Colonic mucosa (tissue), 4 donors: ENCODE data around the gene FER1L5. TPM values are rescaled to one million over a fixed set of nuclear protein-coding genes. Genes with fewer than 3 reads are reported as not detected.

Experiments used
- DNase-seq: peaks from one replicate; pipeline ENCODE4 v3.0.0-alpha.2; 2020
- H3K27ac ChIP-seq: fragments of 200-600 bp; one replicate; pipeline ENCODE4 v1.8.0; 2021
- H3K27me3 ChIP-seq: fragments of 200-600 bp; one replicate; pipeline ENCODE4 v1.8.0; 2021
- H3K36me3 ChIP-seq: fragments of 200-600 bp; one replicate; pipeline ENCODE4 v1.8.0; 2021
- H3K4me1 ChIP-seq: fragments of 200-600 bp; one replicate; pipeline ENCODE4 v1.8.0; 2021; ENCODE audit warnings: mild to moderate bottlenecking
- H3K4me3 ChIP-seq: fragments of 200-600 bp; one replicate; pipeline ENCODE4 v1.8.0; 2021
- H3K9ac ChIP-seq, 2 donors: one replicate each; pipeline ENCODE4 v1.7.0; 2013; ENCODE audit warnings: control low read depth in 2 of 2, low read depth in 2 of 2, low read length in 2 of 2
- H3K9me3 ChIP-seq: fragments of 200-600 bp; one replicate; pipeline ENCODE4 v1.8.0; 2021
- CTCF ChIP-seq: fragments of 200-600 bp; IDR thresholded peaks from one replicate; pipeline ENCODE4 v1.8.0; 2022; ENCODE audit warnings: antibody characterized with exemption, mild to moderate bottlenecking
- intact Hi-C: fragments of 100-400 bp; cut with DNase I; formaldehyde crosslinking; loops from one replicate; pipeline ENCODE4 v1.14.1; 2022
- total RNA-seq, 2 donors: library from RNA; stranded (reverse); fragmentation: NEBNext Ultra II Directional in 1 of 2; extraction: Animal tissue kit (Norgen Biotek cat#: 25700) in 1 of 2; gene quantifications; one replicate each; pipeline ENCODE4 v1.2.1, GENCODE V29; 2021
- donor health status: healthy.
- donor health status: DM: no; HTN: no; CAD: no.
- donor health status: DM: no; HTN: no; CAD: no.

The FER1L5 gene
- total RNA-seq, 2 donors from 2014 or later: not detected

- Histone ChIP-seq H3K4me1 (no peaks in the 10 kb centered on the region), H3K27me3 (no peaks in the 10 kb centered on the region), H3K4me3 (no peak overlapping the region), H3K9me3 (no peaks in the 10 kb centered on the region), H3K27ac (no peak overlapping the region), H3K9ac (no peak overlapping the region), H3K36me3 (no peaks in the 10 kb centered on the region)
- intact Hi-C loops: no loop called here
- DNase-seq: no peak
- no peak for TF ChIP-seq CTCF
Observed at GRCh38 chr2:96700086-96700485, 57.5 kb downstream of the FER1L5 start.

- no peaks in the 10 kb centered on the region for H3K4me1 ChIP-seq
- no peak for TF ChIP-seq CTCF
- no peaks in the 10 kb centered on the region for H3K27me3 ChIP-seq
- no peaks in the 10 kb centered on the region for H3K36me3 ChIP-seq
- H3K4me3 ChIP-seq: no peak overlapping the region
- H3K27ac ChIP-seq: no peak overlapping the region
- no peak for DNase-seq
- intact Hi-C loops: no loop called here
- H3K9ac ChIP-seq: no peak overlapping the region
- no peaks in the 10 kb centered on the region for H3K9me3 ChIP-seq
Observed at GRCh38 chr2:96701636-96702035, 59.1 kb downstream of the FER1L5 start.

GRCh38 chr2:96702098-96702785 lies 59.7 kb downstream of the FER1L5 start:
- DNase-seq: no peak
- no peaks in the 10 kb centered on the region for H3K27me3 ChIP-seq
- H3K36me3 ChIP-seq: no peaks in the 10 kb centered on the region
- H3K4me3 ChIP-seq: no peak overlapping the region
- no peak overlapping the region for H3K27ac ChIP-seq
- H3K9ac ChIP-seq: no peak overlapping the region
- intact Hi-C loops: no loop called here
- H3K9me3 ChIP-seq: no peaks in the 10 kb centered on the region
- no peak for TF ChIP-seq CTCF
- no peaks in the 10 kb centered on the region for H3K4me1 ChIP-seq

- H3K36me3 ChIP-seq: no peaks in the 10 kb centered on the region
Observed at GRCh38 chr2:96703021-96703751, 60.6 kb downstream of the FER1L5 start.

GRCh38 chr2:96710985-96711384 lies 68.4 kb downstream of the FER1L5 start:
- no peak overlapping the region for H3K9ac ChIP-seq
- no peak for DNase-seq
- H3K9me3 ChIP-seq: no peaks in the 10 kb centered on the region
- H3K36me3 ChIP-seq: no peaks in the 10 kb centered on the region
- H3K27ac ChIP-seq: no peak overlapping the region
- H3K4me3 ChIP-seq: no peak overlapping the region
- H3K4me1 ChIP-seq: no peaks in the 10 kb centered on the region
- no peak for TF ChIP-seq CTCF
- no peaks in the 10 kb centered on the region for H3K27me3 ChIP-seq
- intact Hi-C loops: no loop called here

More at GRCh38 chr2:96703021-96703751, 60.6 kb downstream of the FER1L5 start:
- no peak for TF ChIP-seq CTCF
- Histone ChIP-seq H3K4me3 (no peak overlapping the region), H3K27me3 (no peaks in the 10 kb centered on the region), H3K9me3 (no peaks in the 10 kb centered on the region), H3K4me1 (no peaks in the 10 kb centered on the region), H3K27ac (no peak overlapping the region), H3K9ac (no peak overlapping the region)
- DNase-seq: no peak
- intact Hi-C loops: no loop called here
